Fibroblast of skin of right biceps (primary cell): ENCODE measurements around the gene CLCNKB.
"Not testable (repeated sequence)": the region's sequence is repeated elsewhere in the genome, so short reads cannot be mapped to it uniquely, and the experiment has no call there.

Source experiments
- DNase-seq: peaks from one replicate; pipeline ENCODE4 v3.0.0-alpha.2; 2013

CLCNKB gene

DNA sequence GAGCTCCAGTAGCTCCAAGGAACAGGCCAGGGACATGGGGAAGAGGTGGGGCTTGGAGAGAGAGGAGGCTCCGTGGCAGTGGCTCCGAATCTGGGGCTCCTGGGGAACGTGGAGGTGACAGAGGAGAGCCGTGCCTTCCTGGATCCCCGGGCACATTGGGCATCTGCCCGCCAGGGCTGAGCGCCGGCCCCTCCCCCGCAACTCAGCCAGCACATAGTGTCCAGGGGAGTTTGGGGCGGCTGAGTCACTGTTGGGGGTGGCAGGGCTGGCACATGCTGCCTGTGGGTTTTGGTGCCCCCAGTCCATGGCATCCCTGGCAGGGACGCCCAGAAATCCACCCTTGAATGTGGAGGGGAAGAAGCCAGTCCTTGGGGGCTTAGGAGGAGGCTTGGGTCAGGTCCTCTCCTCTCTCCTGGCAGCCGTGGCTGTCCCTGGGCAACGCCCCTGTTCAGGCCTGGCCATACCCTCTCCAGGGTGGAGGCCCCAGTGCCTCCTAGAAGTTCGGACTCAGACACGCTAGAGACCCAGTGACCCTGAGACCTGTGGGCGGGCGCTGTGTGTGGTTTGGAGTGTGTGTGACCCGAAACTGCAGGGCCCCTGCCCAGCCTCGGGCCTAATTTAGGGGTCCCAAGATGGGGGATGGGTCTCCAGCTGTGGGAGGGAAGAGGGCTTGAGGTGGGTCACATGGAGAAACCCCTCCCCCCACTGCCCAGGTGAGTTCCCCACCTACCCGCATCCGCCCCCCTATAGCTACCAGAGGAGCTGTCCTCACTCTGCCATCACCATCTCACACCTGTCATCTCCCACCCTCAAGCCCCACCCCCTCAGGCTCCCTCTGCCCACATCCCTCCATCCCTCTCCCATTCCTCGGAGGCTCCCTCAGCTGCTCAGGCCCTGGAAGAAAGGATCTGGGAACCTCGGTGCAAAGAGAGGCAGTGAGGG, 27.4 kb upstream of the CLCNKB start:
- DNase-seq = no peak

DNA sequence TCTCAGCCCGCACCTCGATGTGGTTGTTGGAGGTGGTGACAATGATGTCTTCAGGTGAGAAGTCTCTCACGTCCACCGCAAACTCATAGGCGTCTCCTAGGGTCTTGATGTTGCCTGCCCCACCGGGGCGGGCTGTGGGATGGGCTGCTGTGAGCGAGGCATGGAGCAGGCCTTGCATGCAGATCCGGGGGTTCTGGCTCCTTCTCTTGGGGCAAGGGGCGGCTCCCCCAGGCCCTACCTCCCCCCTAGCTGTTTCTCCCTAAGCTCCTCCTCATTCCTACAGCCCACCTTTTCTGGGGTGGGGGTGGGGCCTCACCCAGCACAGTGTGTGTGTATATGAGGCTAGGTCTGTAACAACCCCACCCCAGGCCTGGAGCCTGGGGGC, 26.5 kb upstream of the CLCNKB start:
- no peak for DNase-seq

DNA sequence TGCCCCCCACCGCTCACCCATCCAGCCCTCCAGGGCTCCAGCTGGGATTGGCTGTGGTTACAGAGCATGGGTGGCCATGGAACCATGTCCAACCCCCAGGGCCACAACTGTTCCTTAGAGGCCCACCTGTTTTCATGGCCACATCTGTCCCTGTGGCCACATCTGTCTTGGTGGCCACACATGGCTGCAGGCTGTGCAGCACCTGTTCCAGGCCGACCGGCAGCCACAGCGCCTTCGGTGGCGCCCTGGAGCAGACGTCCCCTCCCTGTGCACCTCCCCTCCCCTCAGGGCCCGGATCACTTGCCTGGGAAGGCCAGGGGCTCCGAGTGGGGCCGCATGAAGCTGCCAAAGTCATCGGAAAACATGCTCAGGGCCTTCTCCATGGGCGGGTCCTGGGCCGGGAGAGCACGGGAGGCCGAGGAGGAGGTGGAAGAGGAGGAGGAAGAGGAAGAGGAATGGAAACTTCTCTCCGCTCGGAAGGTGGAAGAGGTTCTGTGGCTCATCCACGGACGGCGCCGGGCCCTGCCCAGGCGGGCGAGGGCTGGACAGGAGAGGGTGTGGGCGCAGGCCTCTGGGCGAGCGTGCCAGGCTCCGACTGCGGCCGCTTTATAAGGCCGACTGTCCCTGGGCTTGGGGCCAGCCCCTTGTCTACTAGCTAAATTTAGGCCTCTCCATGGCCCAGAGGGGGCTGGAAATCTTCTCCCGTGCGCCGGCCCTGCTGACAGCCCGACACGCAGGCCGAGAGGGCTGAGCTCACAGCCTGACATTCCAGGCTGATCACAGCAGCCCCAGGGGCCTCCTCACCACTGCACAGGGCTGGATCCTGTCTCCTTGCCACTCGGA, 25.9 kb upstream of the CLCNKB start, which contains the start of gene HSPB7:
TSS of gene HSPB7 (minus strand) at position 583 of the 843 bp plus-strand sequence. CDS start at position 503, 80 bp downstream.
- peak; percentile 76 for DNase-seq

DNA sequence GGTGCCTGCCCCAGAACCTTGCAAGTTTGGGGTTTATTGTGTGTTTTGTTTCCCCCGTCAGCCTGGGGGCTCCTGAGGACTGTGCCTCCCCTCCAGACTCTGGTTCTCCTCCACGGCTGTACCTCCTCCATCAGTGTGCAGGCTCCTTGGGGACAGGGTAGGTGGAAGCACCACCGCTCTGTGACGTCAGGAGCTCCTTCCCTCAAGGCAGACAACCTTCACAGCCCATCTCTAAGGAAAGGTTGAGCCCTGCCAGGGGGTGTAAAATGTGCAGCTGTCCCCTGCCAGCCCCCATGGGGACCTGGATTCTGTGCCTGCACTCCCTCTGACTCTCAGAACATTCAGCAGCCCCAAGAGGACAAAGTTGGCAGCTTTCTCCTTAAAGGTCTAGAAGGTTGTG, 25.3 kb upstream of the CLCNKB start:
- no peak for DNase-seq

DNA sequence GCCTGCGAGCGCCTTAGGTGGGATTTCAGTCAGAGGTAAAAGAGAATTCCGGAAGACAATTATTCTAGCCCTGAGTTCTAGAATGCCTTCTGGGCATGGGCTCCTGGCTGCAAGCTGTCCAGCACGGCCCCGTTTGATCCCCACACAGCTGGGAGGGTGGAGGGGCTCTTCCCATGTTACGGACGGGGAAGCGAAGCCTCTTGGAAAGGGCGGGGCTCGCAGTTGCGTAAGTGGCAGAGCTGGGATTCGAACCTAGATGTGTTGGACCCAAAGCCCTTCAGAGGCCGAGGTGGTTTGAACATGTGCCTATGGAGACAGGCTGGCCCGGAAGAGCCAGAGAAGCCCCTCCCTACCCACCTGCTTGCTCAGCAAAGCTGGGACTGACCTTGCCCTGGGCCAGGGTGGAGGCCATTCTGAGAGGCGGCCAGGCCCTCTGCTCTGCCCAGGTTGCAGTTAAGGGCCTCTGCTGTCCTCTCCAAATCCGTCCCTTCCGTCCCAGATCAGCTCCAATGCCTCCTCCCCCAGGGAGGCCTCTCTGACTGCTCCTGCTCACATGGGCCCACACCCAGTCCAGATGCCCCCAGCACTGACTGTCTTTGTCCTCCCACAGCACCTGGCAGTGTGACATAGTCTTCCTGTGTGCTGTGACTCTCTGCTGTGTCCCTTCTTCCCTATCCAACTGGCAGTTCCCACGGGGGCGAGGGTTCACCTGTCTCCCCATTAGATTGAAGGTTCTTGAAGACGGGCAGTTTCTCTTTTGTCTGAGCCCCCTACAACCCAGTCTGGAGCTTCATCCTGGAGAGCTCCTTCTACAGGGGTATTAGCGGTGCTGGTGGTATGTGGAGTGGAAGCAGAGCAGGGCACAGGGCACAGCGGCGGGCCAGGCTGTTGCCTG, 24.6 kb upstream of the CLCNKB start:
- no peak for DNase-seq

DNA sequence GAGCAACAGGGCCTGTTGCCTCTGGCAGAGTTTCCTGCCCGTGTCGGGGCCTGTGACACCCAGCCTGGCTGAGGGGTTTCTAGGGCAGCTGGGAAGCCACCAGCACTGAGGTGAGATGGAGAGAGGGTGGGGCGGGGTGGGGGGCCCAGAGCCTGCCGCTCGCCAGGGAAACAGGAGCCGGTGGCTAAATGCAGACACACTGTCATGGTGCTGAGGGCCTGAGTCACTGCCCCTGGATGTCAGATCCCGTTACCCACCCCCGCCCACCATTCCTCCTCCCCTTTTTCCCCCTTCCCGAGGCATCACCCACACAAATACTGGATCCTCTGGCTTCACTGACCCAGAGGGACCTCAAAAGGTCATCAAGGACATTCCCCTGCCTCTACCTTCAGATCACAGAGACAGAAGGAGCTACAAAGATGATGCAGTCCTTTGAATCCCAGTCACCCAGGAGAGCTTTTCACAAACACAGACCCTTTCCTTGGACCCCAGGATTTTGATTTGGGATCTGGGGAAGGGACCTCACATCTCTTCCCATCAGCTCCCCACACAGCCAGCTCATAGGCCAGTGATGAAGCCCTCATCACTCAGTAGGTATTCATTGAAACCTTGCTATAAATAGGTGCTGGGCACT, 23.8 kb upstream of the CLCNKB start:
- DNase-seq = peak; percentile 67

DNA sequence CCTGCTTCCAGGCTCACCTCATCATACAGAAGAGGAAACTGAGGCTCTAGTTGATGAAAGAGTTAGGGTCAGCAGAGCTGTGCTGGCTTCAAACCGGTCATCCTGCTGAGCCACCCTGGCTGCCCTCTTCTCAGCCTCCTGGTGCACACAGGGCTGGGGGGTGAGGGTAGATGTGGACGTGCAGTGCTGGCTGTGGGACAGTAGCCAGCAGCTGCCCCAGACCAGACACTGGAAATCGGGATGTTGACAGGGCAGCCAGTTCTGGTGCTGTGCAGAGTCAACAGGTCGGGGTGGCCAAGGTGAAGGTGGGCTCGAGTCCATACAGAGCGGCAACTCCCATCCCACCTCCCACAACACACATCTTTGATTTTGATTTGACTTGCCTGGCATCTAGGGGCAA, 23.3 kb upstream of the CLCNKB start:
- DNase-seq = no peak

DNA sequence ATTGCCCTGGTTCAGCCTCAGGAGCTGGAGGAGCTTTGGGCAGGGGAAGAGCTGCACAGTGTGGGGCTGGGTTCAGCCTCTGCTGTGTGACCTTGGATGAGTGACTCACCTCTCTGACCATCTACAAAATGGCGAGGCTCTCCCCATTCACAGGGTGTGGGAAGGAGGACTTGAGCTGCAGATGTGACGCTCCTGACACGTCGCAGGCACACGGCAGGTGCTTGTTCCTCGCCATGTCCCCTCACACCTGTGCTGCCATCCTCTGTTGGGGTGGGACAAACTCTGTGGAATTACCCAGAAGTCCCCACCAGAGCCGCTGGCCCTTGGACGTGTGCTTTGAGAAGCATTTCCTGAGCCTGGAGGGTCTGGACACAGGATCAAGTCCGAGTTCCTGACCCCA, 22.7 kb upstream of the CLCNKB start:
- not testable (repeated sequence) for DNase-seq

DNA sequence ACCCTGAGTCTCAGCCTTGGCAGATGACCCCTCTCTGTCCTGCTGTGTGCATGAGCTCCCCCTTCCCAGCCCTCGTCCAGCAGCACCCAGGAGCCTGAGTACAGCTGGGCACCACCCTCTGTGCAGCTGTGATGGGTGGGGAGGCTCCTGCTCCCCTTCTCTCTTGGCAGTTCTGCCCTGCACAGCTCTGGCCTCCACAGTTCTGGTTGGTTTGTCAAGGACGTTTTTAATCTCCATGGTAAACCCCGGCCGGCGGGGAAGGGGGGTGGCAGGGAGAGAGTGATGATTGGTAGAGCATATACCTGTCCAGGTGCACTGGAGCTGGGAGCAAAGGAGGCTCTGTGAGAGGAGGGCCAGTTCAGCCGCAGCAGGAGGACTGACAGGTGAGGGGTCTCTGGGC, 21.9 kb upstream of the CLCNKB start, which contains the start of gene CLCNKA:
TSS of gene CLCNKA (plus strand) at position 356 of the 400 bp plus-strand sequence. CDS start 584 bp downstream, outside the sequence.
- DNase-seq = no peak

DNA sequence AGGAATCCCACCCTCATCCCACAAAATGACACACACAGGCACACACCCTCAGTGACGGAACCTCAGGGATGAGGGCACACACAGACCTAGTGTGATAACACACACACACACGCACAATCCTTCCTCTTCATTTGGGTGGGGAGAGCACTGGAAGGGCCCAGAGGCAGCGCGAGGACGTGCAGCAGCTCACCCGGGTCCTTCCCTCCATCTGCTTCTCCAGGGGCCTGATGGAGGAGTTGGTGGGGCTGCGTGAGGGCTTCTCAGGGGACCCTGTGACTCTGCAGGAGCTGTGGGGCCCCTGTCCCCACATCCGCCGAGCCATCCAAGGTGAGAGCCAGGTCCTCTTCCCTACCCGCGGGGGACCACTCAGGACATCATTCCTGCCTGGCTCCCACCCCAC, 21.2 kb upstream of the CLCNKB start:
- no peak for DNase-seq

DNA sequence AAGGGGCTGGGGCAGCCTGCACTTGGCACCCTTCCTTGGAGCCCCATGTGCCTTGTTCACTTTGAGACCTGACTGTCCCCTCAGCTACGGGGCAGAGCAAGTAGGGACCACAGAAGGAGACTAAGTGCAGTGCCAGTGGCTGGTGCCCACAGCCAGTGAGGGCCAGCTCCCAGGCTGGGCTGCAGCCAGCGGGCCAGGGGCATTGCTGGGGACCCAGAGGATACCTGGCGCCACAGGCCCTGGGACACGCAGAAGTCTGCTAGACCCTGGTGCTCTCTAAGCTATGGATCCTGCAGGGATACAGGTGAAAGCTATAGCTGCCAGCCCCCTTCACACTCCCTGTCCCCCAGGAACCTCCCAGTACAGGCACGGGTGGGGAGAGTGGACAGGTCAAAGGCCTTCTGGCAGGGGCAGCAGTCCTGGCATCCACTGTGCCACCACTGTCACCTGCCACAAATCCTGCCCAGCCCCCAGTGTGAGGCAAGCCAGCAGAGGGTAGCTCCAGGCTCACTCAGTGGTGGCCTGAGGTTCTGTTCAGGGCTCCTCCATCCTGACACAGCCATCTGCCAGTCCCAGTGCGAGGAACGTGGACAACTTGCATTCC, 20.4 kb upstream of the CLCNKB start:
- DNase-seq = no peak

DNA sequence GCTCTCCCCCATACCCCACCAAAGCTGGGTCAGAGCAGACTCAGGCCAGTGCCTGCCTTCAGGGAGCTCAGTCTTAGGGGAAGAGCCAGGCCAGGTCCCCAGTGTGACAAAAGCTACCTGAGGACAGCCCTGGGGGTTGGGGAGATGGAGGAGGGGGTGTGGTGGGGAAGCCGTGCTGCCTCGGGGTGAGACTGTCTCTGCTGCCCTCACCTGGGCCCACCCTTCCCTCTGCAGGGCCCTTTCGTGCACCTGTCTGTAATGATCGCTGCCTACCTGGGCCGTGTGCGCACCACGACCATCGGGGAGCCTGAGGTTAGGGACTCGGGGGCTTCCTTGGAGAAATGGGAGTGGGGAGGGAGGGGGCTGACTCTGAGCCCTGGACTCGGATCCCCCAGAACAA, 17.3 kb upstream of the CLCNKB start:
- not testable (repeated sequence) for DNase-seq

DNA sequence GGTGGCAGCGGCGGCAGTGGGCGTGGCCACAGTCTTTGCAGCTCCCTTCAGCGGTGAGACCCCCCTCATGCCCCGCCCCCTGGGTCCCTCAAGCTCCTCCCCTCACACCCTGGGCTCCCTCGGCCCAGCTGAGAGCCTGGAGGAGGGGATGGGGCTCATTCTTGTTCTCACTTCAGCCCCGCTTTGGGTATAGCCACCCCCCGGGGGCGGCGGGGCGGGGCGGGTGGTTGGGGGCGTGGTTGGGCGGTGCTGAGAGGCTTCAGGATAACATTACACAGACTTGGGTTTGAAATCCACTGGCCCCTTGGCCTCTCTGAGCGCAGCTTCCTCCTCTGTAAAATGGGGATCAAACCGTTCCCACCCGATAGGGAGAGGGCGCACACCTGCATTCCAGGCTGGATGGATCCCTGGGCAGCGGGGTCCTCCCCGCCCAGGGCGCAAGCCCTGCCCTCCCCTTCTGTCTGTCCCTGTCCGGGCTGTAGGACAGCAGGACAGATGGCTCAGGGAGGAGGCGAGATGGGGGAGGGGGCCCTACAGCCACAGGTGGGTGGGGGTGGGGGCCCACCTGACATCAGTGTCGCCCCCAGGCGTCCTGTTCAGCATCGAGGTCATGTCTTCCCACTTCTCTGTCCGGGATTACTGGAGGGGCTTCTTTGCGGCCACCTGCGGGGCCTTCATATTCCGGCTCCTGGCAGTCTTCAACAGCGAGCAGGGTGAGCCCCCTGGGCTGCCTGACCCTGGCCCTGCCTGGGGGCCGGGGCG, 16.7 kb upstream of the CLCNKB start:
- peak; percentile 31 for DNase-seq

DNA sequence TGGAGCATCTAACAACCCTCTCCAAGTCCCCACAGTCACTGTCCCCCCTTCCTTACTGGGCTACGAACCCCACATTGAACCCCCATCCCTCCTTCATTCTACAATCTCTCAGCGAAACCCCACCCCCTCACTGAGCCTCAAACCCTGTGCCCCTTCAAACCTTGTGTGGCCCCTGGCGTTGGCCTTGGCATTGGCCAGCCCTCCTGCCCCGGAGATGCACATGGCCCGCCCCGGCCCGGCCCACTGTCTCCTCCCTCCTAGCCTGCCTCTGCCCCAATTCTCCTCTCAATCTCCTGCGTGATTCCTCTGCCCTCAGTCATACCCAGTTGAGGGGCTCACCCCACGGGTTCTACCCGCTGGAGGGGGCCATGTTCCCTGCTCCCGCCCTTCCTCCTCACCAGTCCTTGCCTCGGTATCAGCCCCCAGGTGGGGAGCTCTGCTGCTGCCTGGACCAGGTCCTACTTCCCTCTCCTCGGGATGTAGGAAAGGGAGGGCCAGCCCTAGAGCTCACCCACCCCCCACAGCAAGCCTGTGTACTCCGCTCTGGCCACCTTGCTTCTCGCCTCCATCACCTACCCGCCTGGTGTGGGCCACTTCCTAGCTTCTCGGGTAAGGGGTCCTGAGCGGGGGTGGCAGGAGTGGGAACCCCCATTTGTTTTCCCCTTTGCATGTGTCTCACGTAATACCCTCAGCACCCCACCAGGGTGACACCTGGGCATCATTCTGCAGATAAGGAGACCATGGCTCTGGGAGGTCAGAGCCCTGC, 15.2 kb upstream of the CLCNKB start:
- DNase-seq = no peak

DNA sequence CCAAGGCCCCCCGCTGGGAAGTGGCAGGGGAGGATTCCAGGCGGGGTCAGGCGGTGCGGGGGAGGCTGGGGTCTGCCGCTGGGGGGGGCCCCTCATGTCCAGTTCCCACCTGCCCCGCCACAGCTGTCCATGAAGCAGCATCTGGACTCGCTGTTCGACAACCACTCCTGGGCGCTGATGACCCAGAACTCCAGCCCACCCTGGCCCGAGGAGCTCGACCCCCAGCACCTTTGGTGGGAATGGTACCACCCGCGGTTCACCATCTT, 14.6 kb upstream of the CLCNKB start:
- DNase-seq = not testable (repeated sequence)

DNA sequence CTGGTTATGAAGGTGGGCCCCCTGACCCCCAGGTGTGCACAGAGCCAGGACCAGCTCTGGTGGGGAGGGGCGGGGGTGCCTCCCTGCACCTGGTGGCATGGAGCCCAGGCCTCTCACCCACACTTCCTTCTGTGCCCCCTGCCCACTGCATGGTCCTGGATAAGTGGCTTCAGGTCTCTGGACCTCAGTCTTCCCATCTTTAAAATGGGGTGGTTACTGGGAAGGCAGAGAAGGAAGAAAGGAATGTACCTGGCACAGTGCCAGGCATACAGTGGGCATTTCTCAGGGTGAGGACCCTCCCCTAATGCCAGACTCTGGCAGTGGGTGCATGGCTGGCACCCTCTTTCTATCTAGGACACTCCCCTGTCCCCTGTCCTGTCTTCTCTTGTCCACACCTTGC, 14.3 kb upstream of the CLCNKB start:
- no peak for DNase-seq

DNA sequence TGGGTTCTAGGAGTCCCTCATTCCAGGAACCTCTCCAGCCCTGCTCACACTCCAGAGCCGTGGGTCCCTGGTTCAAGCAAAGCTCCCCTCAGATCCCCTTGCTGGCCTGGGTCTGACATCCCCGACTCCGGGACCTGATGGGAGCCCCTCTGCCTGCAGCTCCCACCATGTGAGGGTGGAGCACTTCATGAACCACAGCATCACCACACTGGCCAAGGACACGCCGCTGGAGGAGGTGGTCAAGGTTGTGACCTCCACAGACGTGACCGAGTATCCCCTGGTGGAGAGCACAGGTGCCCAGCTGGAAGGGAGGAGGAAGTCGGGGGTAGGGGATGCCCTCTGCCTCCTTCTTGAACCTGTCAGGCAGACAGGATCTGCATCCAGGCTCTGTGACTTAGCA, 12.0 kb upstream of the CLCNKB start:
- no peak for DNase-seq

DNA sequence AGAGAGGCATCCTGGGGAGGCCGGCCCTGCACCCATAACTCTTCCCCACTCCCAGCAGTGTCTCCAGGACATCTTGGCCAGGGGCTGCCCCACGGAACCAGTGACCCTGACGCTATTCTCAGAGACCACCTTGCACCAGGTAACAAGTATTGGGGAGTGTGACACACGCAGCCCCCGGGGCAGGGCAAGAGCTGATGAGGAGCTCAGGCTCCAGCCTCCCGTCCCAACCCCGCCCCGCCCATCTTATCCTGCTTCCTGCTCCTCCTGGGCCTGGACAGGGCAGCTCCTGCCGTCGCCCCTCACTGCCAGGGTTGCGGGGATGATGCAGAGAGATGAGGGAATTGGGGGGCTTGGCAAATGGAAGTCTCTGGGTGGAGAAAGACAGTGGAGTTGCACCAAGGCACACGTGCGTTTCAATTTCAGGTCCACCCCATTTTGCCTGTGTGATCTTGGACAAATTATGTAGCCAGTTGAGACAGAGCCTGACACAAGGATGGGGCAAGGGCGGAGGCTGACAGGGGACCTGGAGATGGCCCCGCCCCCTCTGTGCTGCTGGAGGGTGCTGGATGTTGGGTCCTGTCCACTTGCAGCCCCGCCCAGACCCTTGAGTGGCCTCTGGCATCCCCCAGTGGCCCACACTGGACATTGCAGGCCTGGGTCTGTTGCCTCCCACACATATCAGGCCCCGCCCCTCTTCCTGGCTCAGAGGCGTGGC, 11.0 kb upstream of the CLCNKB start:
- peak; percentile 85 for DNase-seq

DNA sequence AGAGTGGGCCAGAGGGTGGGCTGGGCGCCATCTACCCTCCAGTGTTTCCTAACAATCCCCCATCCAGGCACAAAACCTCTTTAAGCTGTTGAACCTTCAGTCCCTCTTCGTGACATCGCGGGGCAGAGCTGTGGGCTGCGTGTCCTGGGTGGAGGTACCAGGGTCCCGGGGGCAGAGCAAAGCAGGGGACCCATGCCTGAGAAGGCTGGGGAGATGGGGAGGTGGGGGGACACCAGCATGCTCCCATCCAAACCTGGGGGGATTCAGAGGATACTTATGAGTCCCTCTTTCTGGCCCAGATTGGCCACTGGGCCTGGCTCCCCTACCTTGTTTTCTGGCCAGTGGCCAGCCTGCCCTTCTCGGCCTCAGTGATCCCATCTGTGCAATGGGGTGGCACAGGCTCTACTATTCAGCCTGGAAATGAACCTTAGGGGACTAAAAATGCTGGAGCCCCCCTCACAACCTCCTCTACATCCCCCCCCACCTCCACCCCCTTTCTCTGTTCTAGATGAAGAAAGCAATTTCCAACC, 10.4 kb upstream of the CLCNKB start:
- not testable (repeated sequence) for DNase-seq
